Mononuclear cell (primary cell): ENCODE results near the gene TMEM213. TPM values are rescaled to one million over a fixed set of nuclear protein-coding genes. Genes with fewer than 3 reads are reported as not detected.

ENCODE experiments used
- H3K27me3 ChIP-seq: 2 replicates; pipeline ENCODE4 v1.6.0; 2011; ENCODE audit warnings: low read length, control low read depth; ENCODE audit not compliant: insufficient read depth
- H3K4me1 ChIP-seq: 2 replicates; pipeline ENCODE4 v1.5.1; 2011; ENCODE audit warnings: mild to moderate bottlenecking, low read length, control low read depth; ENCODE audit not compliant: insufficient read depth
- H3K4me3 ChIP-seq: 2 replicates; pipeline ENCODE4 v1.5.1; 2011; ENCODE audit warnings: mild to moderate bottlenecking, low read length, moderate library complexity
- H3K9me3 ChIP-seq: 2 replicates; pipeline ENCODE4 v1.5.1; 2011; ENCODE audit warnings: low read depth, mild to moderate bottlenecking, control low read depth, low read length
- total RNA-seq: library from RNA; depleted of rRNA; stranded (reverse); fragments of >200 nt; gene quantifications from one replicate; pipeline ENCODE4 v1.2.3, GENCODE V29; 2012

TMEM213 gene
- total RNA-seq, 1 donor: not detected

- no peaks in the 10 kb centered on the region for H3K9me3 ChIP-seq
- no peaks in the 10 kb centered on the region for H3K27me3 ChIP-seq
- H3K4me3 ChIP-seq: no peak overlapping the region
- H3K4me1 ChIP-seq: no peaks in the 10 kb centered on the region
Measured at GRCh38 chr7:138816650-138817049, 18.9 kb downstream of the TMEM213 start.

- H3K4me3 ChIP-seq: no peak overlapping the region
- no peaks in the 10 kb centered on the region for H3K4me1 ChIP-seq
- no peaks in the 10 kb centered on the region for H3K9me3 ChIP-seq
- no peaks in the 10 kb centered on the region for H3K27me3 ChIP-seq
Measured at GRCh38 chr7:138819625-138820024, 21.8 kb downstream of the TMEM213 start.

GRCh38 chr7:138821912-138822311, 24.1 kb downstream of the TMEM213 start:
- Histone ChIP-seq H3K4me1 (no peaks in the 10 kb centered on the region), H3K4me3 (no peak overlapping the region), H3K27me3 (no peaks in the 10 kb centered on the region), H3K9me3 (no peaks in the 10 kb centered on the region)

- Histone ChIP-seq H3K4me3 (no peak overlapping the region), H3K27me3 (no peaks in the 10 kb centered on the region), H3K9me3 (no peaks in the 10 kb centered on the region), H3K4me1 (no peaks in the 10 kb centered on the region)
Measured at GRCh38 chr7:138822867-138823535, 25.2 kb downstream of the TMEM213 start.

GRCh38 chr7:138825049-138825721, 27.4 kb downstream of the TMEM213 start:
- no peaks in the 10 kb centered on the region for H3K9me3 ChIP-seq
- no peaks in the 10 kb centered on the region for H3K4me1 ChIP-seq
- no peaks in the 10 kb centered on the region for H3K27me3 ChIP-seq
- H3K4me3 ChIP-seq: no peak overlapping the region

- no peak overlapping the region for H3K4me3 ChIP-seq
- H3K9me3 ChIP-seq: no peaks in the 10 kb centered on the region
- H3K27me3 ChIP-seq: no peaks in the 10 kb centered on the region
- H3K4me1 ChIP-seq: no peaks in the 10 kb centered on the region
Measured at GRCh38 chr7:138828302-138828701, 30.5 kb downstream of the TMEM213 start.

GRCh38 chr7:138829335-138829734, 31.5 kb downstream of the TMEM213 start:
- Histone ChIP-seq H3K4me1 (no peaks in the 10 kb centered on the region), H3K9me3 (no peaks in the 10 kb centered on the region), H3K4me3 (no peak overlapping the region), H3K27me3 (no peaks in the 10 kb centered on the region)

- no peaks in the 10 kb centered on the region for H3K4me1 ChIP-seq
- H3K27me3 ChIP-seq: no peaks in the 10 kb centered on the region
- H3K9me3 ChIP-seq: no peaks in the 10 kb centered on the region
- H3K4me3 ChIP-seq: no peak overlapping the region
Measured at GRCh38 chr7:138832966-138833365, 35.2 kb downstream of the TMEM213 start.

GRCh38 chr7:138833596-138833995, 35.8 kb downstream of the TMEM213 start:
- Histone ChIP-seq H3K9me3 (no peaks in the 10 kb centered on the region), H3K4me3 (no peak overlapping the region), H3K4me1 (no peaks in the 10 kb centered on the region), H3K27me3 (no peaks in the 10 kb centered on the region)

GRCh38 chr7:138834583-138834982, 36.8 kb downstream of the TMEM213 start:
- no peaks in the 10 kb centered on the region for H3K4me1 ChIP-seq
- H3K4me3 ChIP-seq: no peak overlapping the region
- no peaks in the 10 kb centered on the region for H3K27me3 ChIP-seq
- no peaks in the 10 kb centered on the region for H3K9me3 ChIP-seq

GRCh38 chr7:138835087-138835486, 37.3 kb downstream of the TMEM213 start:
- H3K4me3 ChIP-seq: no peak overlapping the region
- no peaks in the 10 kb centered on the region for H3K4me1 ChIP-seq
- no peaks in the 10 kb centered on the region for H3K9me3 ChIP-seq
- no peaks in the 10 kb centered on the region for H3K27me3 ChIP-seq

GRCh38 chr7:138837627-138838026, 39.8 kb downstream of the TMEM213 start:
- Histone ChIP-seq H3K4me1 (no peaks in the 10 kb centered on the region), H3K4me3 (no peak overlapping the region), H3K27me3 (no peaks in the 10 kb centered on the region), H3K9me3 (no peaks in the 10 kb centered on the region)

- no peaks in the 10 kb centered on the region for H3K27me3 ChIP-seq
- no peaks in the 10 kb centered on the region for H3K4me1 ChIP-seq
- no peak overlapping the region for H3K4me3 ChIP-seq
- no peaks in the 10 kb centered on the region for H3K9me3 ChIP-seq
Measured at GRCh38 chr7:138838166-138838565, 40.4 kb downstream of the TMEM213 start.

- Histone ChIP-seq H3K4me1 (no peaks in the 10 kb centered on the region), H3K27me3 (no peaks in the 10 kb centered on the region), H3K4me3 (no peak overlapping the region), H3K9me3 (no peaks in the 10 kb centered on the region)
Measured at GRCh38 chr7:138842111-138842510, 44.3 kb downstream of the TMEM213 start.

GRCh38 chr7:138843632-138844580, 46.1 kb downstream of the TMEM213 start:
- Histone ChIP-seq H3K9me3 (no peaks in the 10 kb centered on the region), H3K4me1 (no peaks in the 10 kb centered on the region), H3K27me3 (no peaks in the 10 kb centered on the region), H3K4me3 (no peak overlapping the region)
